Measurements from ENCODE around the gene MAGI2. TPM values are rescaled to one million over a fixed set of nuclear protein-coding genes. Genes with fewer than 3 reads are reported as not detected.

Gene MAGI2
- total and polyA plus RNA-seq, 9 donors: 7.1 to 20.4 (median 18.7) TPM

DNA sequence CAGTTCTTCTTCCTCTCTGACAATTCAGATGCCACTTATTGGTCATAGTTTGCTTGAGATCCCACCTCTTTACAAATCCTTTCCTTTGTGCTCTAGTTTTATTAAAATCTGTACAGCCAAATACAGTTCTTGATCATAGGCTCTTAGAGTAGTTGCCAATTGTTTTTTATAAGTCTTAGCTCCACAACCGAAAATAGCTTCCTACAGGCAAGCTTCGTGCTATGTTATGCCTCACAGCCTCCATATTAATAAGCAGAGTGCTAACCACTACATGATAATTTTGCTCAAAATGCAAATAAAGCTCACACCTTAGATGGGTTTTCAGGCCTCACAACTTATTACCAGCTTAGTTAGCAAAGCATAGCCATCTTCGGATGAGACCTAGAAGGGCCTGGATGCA, 688.9 kb downstream of the MAGI2 start:
- WGBS, 3 donors: 89 to 96% (median 96%) methylated on average over 3 of the region's 3 CpGs
- Histone ChIP-seq H3K27ac (no peak overlapping the region), H3K27me3 (no peaks in the 10 kb centered on the region), H3K4me3 (no peak overlapping the region), H3K36me3 (no peaks in the 10 kb centered on the region), H3K9me3 (no peaks in the 10 kb centered on the region), H3K4me1 (ENCODE audit: insufficient read depth) (no peaks in the 10 kb centered on the region)
- intact Hi-C loops (cut with DNase I): no loop called here
- DNase-seq: no peak
- TF ChIP-seq EP300 (IDR thresholded peaks at IDR 0.05) (no peak), POLR2A (IDR thresholded peaks at IDR 0.05) (no peak)
- TF ChIP-seq, protein P1, sequence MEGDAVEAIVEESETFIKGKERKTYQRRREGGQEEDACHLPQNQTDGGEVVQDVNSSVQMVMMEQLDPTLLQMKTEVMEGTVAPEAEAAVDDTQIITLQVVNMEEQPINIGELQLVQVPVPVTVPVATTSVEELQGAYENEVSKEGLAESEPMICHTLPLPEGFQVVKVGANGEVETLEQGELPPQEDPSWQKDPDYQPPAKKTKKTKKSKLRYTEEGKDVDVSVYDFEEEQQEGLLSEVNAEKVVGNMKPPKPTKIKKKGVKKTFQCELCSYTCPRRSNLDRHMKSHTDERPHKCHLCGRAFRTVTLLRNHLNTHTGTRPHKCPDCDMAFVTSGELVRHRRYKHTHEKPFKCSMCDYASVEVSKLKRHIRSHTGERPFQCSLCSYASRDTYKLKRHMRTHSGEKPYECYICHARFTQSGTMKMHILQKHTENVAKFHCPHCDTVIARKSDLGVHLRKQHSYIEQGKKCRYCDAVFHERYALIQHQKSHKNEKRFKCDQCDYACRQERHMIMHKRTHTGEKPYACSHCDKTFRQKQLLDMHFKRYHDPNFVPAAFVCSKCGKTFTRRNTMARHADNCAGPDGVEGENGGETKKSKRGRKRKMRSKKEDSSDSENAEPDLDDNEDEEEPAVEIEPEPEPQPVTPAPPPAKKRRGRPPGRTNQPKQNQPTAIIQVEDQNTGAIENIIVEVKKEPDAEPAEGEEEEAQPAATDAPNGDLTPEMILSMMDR (IDR thresholded peaks at IDR 0.05): no peak

DNA sequence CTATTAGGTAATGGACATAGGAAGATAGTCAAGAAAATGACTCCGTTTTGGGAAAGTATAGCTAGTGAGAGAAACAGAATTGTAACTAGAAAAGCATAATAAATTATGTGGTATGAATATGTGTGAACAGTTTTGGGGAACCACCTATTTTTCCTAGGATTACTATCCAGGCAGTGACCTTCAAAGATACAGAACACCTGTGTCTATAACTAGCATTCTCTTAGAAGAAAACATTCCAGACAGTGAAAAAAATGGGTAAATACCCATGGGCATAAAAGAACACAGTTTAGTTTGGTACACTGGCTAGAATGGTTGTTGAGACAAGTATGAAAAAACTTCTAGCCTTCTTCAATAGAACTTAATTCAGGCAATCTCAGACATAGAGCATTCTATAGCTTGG, 690.8 kb downstream of the MAGI2 start:
- Histone ChIP-seq H3K27ac (no peak overlapping the region), H3K27me3 (no peaks in the 10 kb centered on the region), H3K4me1 (ENCODE audit: insufficient read depth) (no peaks in the 10 kb centered on the region), H3K9me3 (no peaks in the 10 kb centered on the region), H3K36me3 (no peaks in the 10 kb centered on the region), H3K4me3 (no peak overlapping the region)
- WGBS, 3 donors: 81 to 83% (median 81%) methylated on average over 1 of the region's 1 CpG
- TF ChIP-seq EP300 (IDR thresholded peaks at IDR 0.05) (no peak), POLR2A (IDR thresholded peaks at IDR 0.05) (no peak)
- TF ChIP-seq, protein P1 (IDR thresholded peaks at IDR 0.05): no peak
- intact Hi-C loops (cut with DNase I): no loop called here
- DNase-seq: no peak

DNA sequence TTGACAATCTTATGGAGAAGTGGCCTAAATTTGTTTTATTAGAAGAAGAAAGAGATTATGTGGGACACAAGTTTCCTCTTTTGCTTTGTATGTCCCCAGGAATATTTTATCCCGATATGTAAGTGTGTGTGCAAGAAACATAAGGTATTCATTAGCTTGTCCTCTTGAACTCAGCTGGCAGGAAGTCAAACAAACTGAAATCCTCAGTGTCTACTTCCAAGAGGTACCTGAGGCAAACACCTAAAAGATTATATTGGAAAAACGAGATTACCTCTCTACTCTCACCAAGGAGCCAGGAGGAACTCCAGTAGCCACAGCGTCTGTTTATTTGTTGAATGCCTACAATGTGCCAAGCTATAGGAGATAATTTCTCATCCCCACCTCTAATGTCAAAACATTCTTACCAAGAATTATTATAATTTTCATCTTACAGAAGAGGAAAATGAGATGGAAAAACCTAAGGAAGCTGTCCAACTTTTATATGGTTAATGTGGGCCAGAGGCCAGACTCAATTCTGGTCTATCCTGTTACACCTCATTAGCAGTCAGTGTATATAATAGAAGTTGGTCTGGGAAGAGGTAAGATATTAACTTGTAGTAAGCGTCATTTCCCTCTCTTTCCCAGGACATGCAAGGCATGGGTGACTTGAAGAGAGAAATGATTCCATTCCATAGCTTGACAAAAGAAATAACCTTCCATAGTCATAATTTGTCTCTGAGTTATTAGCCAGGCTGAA, 692.7 kb downstream of the MAGI2 start:
- no peak overlapping the region for H3K4me3 ChIP-seq
- no peak for DNase-seq
- no peak overlapping the region for H3K27ac ChIP-seq
- H3K4me1 ChIP-seq (ENCODE audit: insufficient read depth): no peaks in the 10 kb centered on the region
- intact Hi-C loops (cut with DNase I): no loop called here
- no peaks in the 10 kb centered on the region for H3K27me3 ChIP-seq
- whole genome bisulfite sequencing, 3 donors: 55 to 83% (median 67%) methylated on average over 4 of the region's 4 CpGs
- H3K9me3 ChIP-seq: no peaks in the 10 kb centered on the region
- TF ChIP-seq, protein P1 (IDR thresholded peaks at IDR 0.05): no peak
- TF ChIP-seq EP300 (IDR thresholded peaks at IDR 0.05) (no peak), POLR2A (IDR thresholded peaks at IDR 0.05) (no peak)
- no peaks in the 10 kb centered on the region for H3K36me3 ChIP-seq

DNA sequence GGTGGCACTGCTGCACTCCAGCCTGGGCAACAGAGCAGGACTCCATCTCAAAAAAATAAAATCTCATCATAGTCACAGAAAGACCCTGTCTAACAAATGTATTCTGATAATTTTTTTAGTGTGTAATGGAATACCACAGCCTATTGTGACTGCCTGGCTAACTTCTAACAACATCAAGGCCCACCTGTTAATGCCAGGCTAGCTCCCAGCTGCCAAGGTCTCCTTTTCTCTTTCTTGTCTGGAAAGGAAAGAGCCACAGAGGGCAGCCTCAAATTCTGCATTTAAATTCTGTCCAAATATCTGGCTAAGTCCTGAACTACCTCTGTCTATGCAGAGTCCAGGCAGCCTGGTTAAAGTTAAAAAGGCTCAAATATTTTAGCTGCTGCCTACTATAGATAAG, 700.9 kb downstream of the MAGI2 start:
- no peaks in the 10 kb centered on the region for H3K9me3 ChIP-seq
- no peak for DNase-seq
- H3K27me3 ChIP-seq: no peaks in the 10 kb centered on the region
- H3K27ac ChIP-seq: no peak overlapping the region
- TF ChIP-seq EP300 (IDR thresholded peaks at IDR 0.05) (no peak), POLR2A (IDR thresholded peaks at IDR 0.05) (no peak)
- TF ChIP-seq, protein P1 (IDR thresholded peaks at IDR 0.05): no peak
- no peak overlapping the region for H3K4me3 ChIP-seq
- intact Hi-C loops (cut with DNase I): no loop called here
- no peaks in the 10 kb centered on the region for H3K36me3 ChIP-seq
- H3K4me1 ChIP-seq (ENCODE audit: insufficient read depth): no peaks in the 10 kb centered on the region

Data from ovary (tissue), 9 donors.